GM12878 (cell line): Measurements from ENCODE around the gene COBLL1. TPM values are rescaled to one million over a fixed set of nuclear protein-coding genes. Genes with fewer than 3 reads are reported as not detected.

Experiments used
- ATAC-seq: fragments of 200-7000 bp; cut with Tn5 transposase; 3 replicates; pipeline ENCODE4 v1.9.1; 2020; ENCODE audit warnings: mild to moderate bottlenecking, moderate library complexity
- BruUV-seq: library from RNA; stranded (reverse); fragments of 400-500 nt; replicated peaks from 2 replicates; lab custom pipeline; 2021; lab: Mats Ljungman, UMichigan
- CTCF ChIA-PET: fragments of 300-600 bp; sonication (Branson Sonifier 250); formaldehyde crosslinking; extraction: SDS; loops from one replicate; lab custom pipeline; 2021; ENCODE audit warnings: inconsistent platforms; lab: Yijun Ruan, JAX
- POLR2A ChIA-PET: fragments of 350-600 bp; formaldehyde crosslinking; extraction: SDS; loops from one replicate; lab custom pipeline; 2021; ENCODE audit warnings: inconsistent platforms; lab: Charles Lee
- RAD21 ChIA-PET: fragments of 300-600 bp; sonication (Branson Sonifier 250); formaldehyde crosslinking; loops from one replicate; lab custom pipeline; 2023; ENCODE audit warnings: antibody characterized with exemption; ENCODE audit not compliant: unreplicated experiment; lab: Charles Lee
- SMC1A ChIA-PET: fragments of 300-600 bp; sonication (Branson Sonifier 250); formaldehyde crosslinking; loops from one replicate; lab custom pipeline; 2023; ENCODE audit not compliant: unreplicated experiment, uncharacterized antibody; lab: Charles Lee
- DNase-seq: peaks from one replicate; pipeline ENCODE4 v3.0.0-alpha.2; 2011; ENCODE audit warnings: low read depth, low spot score
- FAIRE-seq: peaks from 3 replicates; lab custom pipeline; 2011; peaks lifted over from hg19 to GRCh38; lab: Jason Lieb, UNC
- H2AFZ ChIP-seq: 2 replicates; pipeline ENCODE4 v1.6.0; 2011; ENCODE audit warnings: low read depth, low read length, control low read depth; ENCODE audit not compliant: control insufficient read depth
- H3K27ac ChIP-seq: 2 replicates; pipeline ENCODE4 v1.5.1; 2011; ENCODE audit warnings: control low read depth; ENCODE audit not compliant: control insufficient read depth, insufficient read depth
- H3K27me3 ChIP-seq, 2 experiments: replicated peaks in 1 of 2; 2 replicates each; pipeline versions ENCODE4 v1.6.0 to v1.6.1; 2011; ENCODE audit warnings: low read length in 1 of 2; ENCODE audit not compliant: control insufficient read depth in 2 of 2, insufficient read depth in 2 of 2
- H3K36me3 ChIP-seq, 2 experiments: 2 replicates each; pipeline ENCODE4 v1.5.1; 2011; ENCODE audit warnings: low read length in 1 of 2; ENCODE audit not compliant: control insufficient read depth in 2 of 2, insufficient read depth in 2 of 2
- H3K4me1 ChIP-seq: 2 replicates; pipeline ENCODE4 v1.6.1; 2011; ENCODE audit warnings: mild to moderate bottlenecking, low read length, moderate library complexity, mixed read lengths; ENCODE audit not compliant: control insufficient read depth, insufficient read depth
- H3K4me2 ChIP-seq: 2 replicates; pipeline ENCODE4 v1.6.0; 2011; ENCODE audit warnings: control low read depth; ENCODE audit not compliant: control insufficient read depth, insufficient read depth
- H3K4me3 ChIP-seq: fragments of 200-600 bp; sonication (generic); 2 replicates; pipeline ENCODE4 v1.5.1; 2016
- H3K79me2 ChIP-seq: 2 replicates; pipeline ENCODE4 v1.6.0; 2011; ENCODE audit warnings: low read length; ENCODE audit not compliant: control insufficient read depth, insufficient read depth
- H3K9ac ChIP-seq: 2 replicates; pipeline ENCODE4 v1.8.0; 2011; ENCODE audit warnings: low read length, control low read depth, mixed read lengths; ENCODE audit not compliant: control insufficient read depth, insufficient read depth
- H3K9me3 ChIP-seq: replicated peaks from 3 replicates; pipeline ENCODE4 v1.5.1; 2011; ENCODE audit warnings: mild to moderate bottlenecking, low read length; ENCODE audit not compliant: control insufficient read depth, insufficient read depth
- H4K20me1 ChIP-seq: 2 replicates; pipeline ENCODE4 v1.6.0; 2011; ENCODE audit not compliant: control insufficient read depth, insufficient read depth
- ATF7 ChIP-seq: fragments of 450-650 bp; IDR thresholded peaks from 2 replicates; pipeline ENCODE4 v1.6.1; 2016; ENCODE audit warnings: low read depth, mild to moderate bottlenecking
- JUND ChIP-seq: IDR thresholded peaks from 2 replicates; pipeline ENCODE4 v1.6.1; 2012; ENCODE audit warnings: low read depth, mild to moderate bottlenecking, low read length, improper control_type of control experiment, moderate library complexity
- MYC ChIP-seq: IDR thresholded peaks from 2 replicates; pipeline ENCODE4 v1.6.1; 2011; ENCODE audit warnings: mild to moderate bottlenecking, low read length, moderate library complexity, inconsistent platforms; ENCODE audit not compliant: insufficient read depth, insufficient replicate concordance, insufficient read length, severe bottlenecking
- NR2C2 ChIP-seq: IDR thresholded peaks from 2 replicates; pipeline ENCODE4 v1.6.1; 2011; ENCODE audit warnings: borderline replicate concordance, low read depth; ENCODE audit not compliant: control insufficient read depth, insufficient read length
- WRNIP1 ChIP-seq: IDR thresholded peaks from 2 replicates; pipeline ENCODE4 v1.6.1; 2011; ENCODE audit warnings: low read depth, low read length, improper control_type of control experiment, borderline replicate concordance
- ZSCAN29 ChIP-seq: fragments of 450-650 bp; IDR thresholded peaks from 2 replicates; pipeline ENCODE4 v1.6.1; 2017; ENCODE audit warnings: mild to moderate bottlenecking, moderate library complexity
- WGBS: methylation state at CpG from one replicate; pipeline ENCODE4 v1.1.6; 2016; ENCODE audit warnings: low lambda C conversion rate; ENCODE audit not compliant: insufficient replicate concordance, insufficient coverage; ENCODE audit errors: missing lambda C conversion rate; 5-methylcytosine and 5-hydroxymethylcytosine counted together
- in situ Hi-C: fragments of 300-500 bp; cut with MboI; formaldehyde crosslinking; loops from 9 replicates; pipeline ENCODE4 v1.14.3; 2018; ENCODE audit warnings: mixed read lengths
- intact Hi-C: fragments of 100-400 bp; cut with micrococcal nuclease; formaldehyde crosslinking; loops from one replicate; pipeline ENCODE4 v1.14.2; 2022; ENCODE audit not compliant: unreplicated experiment
- polyA plus RNA-seq, 11 experiments: library from polyadenylated mRNA; depleted of rRNA in 4 of 11; unstranded in 6 of 11; stranded (reverse) in 5 of 11; fragments of >200 nt; fragmentation: Nextera tagmentation in 4 of 11; fragmentation: Illumina TruSeq in 1 of 11; extraction: Ambion mirVana in 4 of 11; extraction: Trizol in 1 of 11; gene quantifications; 1 replicate in 1 of 11; 2 replicates in 10 of 11; pipeline versions ENCODE4 v1.2.1 to v1.2.3, GENCODE V29; 2011 to 2016; ENCODE audit warnings: inconsistent platforms in 2 of 11, missing spikeins in 2 of 11, low read depth in 1 of 11
- total RNA-seq, 4 experiments: library from RNA; depleted of rRNA in 3 of 4; stranded (reverse); fragments of >200 nt in 3 of 4; fragmentation: Illumina TruSeq in 1 of 4; extraction: Trizol in 1 of 4; gene quantifications; 2 replicates each; pipeline versions ENCODE4 v1.2.1 to v1.2.3, GENCODE V29; 2013 to 2021
- TF ChIP-seq, protein P1 (sequence below): fragments of 450-650 bp; IDR thresholded peaks from 2 replicates; pipeline ENCODE4 v1.6.1; 2018; ENCODE audit warnings: borderline replicate concordance, mild to moderate bottlenecking; ENCODE audit not compliant: partially characterized antibody

Gene COBLL1
- total and polyA plus RNA-seq, 10 of the 15 experiments (the other 5 are each of a cell fraction or from before 2014, with no cell fraction given) = 0.46 TPM; not detected in 9

GRCh38 chr2:164840458-164840929 lies 1.1 kb downstream of the COBLL1 start:
- H3K27ac ChIP-seq = no peak overlapping the region

More at GRCh38 chr2:164840458-164840929, 1.1 kb downstream of the COBLL1 start:
- ChIA-PET CTCF (no interaction called here), RAD21 (no interaction called here), POLR2A (no interaction called here), SMC1A (no interaction called here)
- Histone ChIP-seq H3K79me2 (no peaks in the 10 kb centered on the region), H4K20me1 (no peaks in the 10 kb centered on the region), H3K9ac (no peak overlapping the region), H3K9me3 (no peaks in the 10 kb centered on the region), H3K4me3 (no peak overlapping the region), H3K36me3 (no peaks in the 10 kb centered on the region), H3K4me2 (peak overlapping the region; percentile 79; the same call in 1 of the 2 replicates), H3K4me1 (no peaks in the 10 kb centered on the region), H3K27me3 (peaks cover 5 to 14% of the 10 kb centered on the region in 2 experiments), H2AFZ (no peak overlapping the region)
- no TSS peak for BruUV-seq
- ATAC-seq (no peak), FAIRE-seq (no peak), DNase-seq (no peak)
- intact Hi-C loops (no loop called here), in situ Hi-C loops (no loop called here)
- WGBS = 6% methylated on average over 12 of the region's 12 CpGs
- TF ChIP-seq ATF7 (no peak), NR2C2 (no peak), WRNIP1 (no peak), JUND (no peak), MYC (no peak), ZSCAN29 (no peak)
- TF ChIP-seq, protein P1, sequence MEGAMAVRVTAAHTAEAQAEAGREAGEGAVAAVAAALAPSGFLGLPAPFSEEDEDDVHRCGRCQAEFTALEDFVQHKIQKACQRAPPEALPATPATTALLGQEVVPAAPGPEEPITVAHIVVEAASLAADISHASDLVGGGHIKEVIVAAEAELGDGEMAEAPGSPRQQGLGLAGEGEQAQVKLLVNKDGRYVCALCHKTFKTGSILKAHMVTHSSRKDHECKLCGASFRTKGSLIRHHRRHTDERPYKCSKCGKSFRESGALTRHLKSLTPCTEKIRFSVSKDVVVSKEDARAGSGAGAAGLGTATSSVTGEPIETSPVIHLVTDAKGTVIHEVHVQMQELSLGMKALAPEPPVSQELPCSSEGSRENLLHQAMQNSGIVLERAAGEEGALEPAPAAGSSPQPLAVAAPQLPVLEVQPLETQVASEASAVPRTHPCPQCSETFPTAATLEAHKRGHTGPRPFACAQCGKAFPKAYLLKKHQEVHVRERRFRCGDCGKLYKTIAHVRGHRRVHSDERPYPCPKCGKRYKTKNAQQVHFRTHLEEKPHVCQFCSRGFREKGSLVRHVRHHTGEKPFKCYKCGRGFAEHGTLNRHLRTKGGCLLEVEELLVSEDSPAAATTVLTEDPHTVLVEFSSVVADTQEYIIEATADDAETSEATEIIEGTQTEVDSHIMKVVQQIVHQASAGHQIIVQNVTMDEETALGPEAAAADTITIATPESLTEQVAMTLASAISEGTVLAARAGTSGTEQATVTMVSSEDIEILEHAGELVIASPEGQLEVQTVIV = no peak
